Kidney (tissue), 14 donors: ENCODE measurements around the gene KIAA0930. TPM values are rescaled to one million over a fixed set of nuclear protein-coding genes. Genes with fewer than 3 reads are reported as not detected.
A peak's percentile ranks its signal among the peaks of the same experiment; 100 is the strongest.

Source experiments
- DNase-seq, 5 donors: peaks; one replicate each; pipeline ENCODE4 v3.0.0-alpha.2; 2013 to 2020
- FAIRE-seq: peaks from 2 replicates; lab custom pipeline; 2012; peaks lifted over from hg19 to GRCh38; lab: Jason Lieb, UNC
- H3K27ac ChIP-seq, 2 donors: one replicate each; pipeline ENCODE4 v1.7.0; 2013; ENCODE audit warnings: low read depth in 2 of 2, low read length in 2 of 2, inconsistent platforms in 1 of 2
- H3K27me3 ChIP-seq: one replicate; pipeline ENCODE4 v1.7.1; 2013; ENCODE audit warnings: low read length, inconsistent platforms; ENCODE audit not compliant: control insufficient read depth, insufficient read depth
- H3K36me3 ChIP-seq, 3 donors: one replicate each; pipeline versions ENCODE4 v1.7.0 to v1.7.1; 2013; ENCODE audit warnings: low read length in 3 of 3, control low read depth in 1 of 3, inconsistent platforms in 1 of 3; ENCODE audit not compliant: insufficient read depth in 3 of 3, control insufficient read depth in 2 of 3
- H3K4me1 ChIP-seq, 3 donors: one replicate each; pipeline versions ENCODE4 v1.7.0 to v1.7.1; 2013; ENCODE audit warnings: low read length in 3 of 3, inconsistent platforms in 1 of 3, low read depth in 1 of 3; ENCODE audit not compliant: control insufficient read depth in 2 of 3, insufficient read depth in 2 of 3
- H3K4me3 ChIP-seq, 3 donors: one replicate each; pipeline versions ENCODE4 v1.7.0 to v1.8.1; 2013; ENCODE audit warnings: low read length in 3 of 3, control low read depth in 1 of 3, inconsistent platforms in 1 of 3
- H3K9ac ChIP-seq, 3 donors: one replicate each; pipeline versions ENCODE4 v1.7.0 to v1.7.1; 2013; ENCODE audit warnings: low read length in 3 of 3, control low read depth in 1 of 3, inconsistent platforms in 1 of 3
- H3K9me3 ChIP-seq, 3 donors: one replicate each; pipeline versions ENCODE4 v1.7.0 to v1.7.1; 2013; ENCODE audit warnings: low read length in 3 of 3, control low read depth in 1 of 3, inconsistent platforms in 1 of 3; ENCODE audit not compliant: control insufficient read depth in 2 of 3, insufficient read depth in 1 of 3
- CTCF ChIP-seq: IDR thresholded peaks from 3 replicates; pipeline ENCODE4 v1.5.1; 2012; ENCODE audit warnings: mild to moderate bottlenecking, moderate library complexity, borderline replicate concordance; ENCODE audit not compliant: insufficient read depth; ENCODE audit errors: extremely low read depth
- intact Hi-C: fragments of 100-400 bp; cut with DNase I; formaldehyde crosslinking; loops from one replicate; pipeline ENCODE4 v1.11.1; 2022
- polyA plus RNA-seq: library from polyadenylated mRNA; stranded (reverse); fragments of 350-450 nt; fragmentation: Illumina TruSeq; extraction: RNeasy Lipid Tissue Mini Kit (QIAGEN cat#74804); gene quantifications from one replicate; pipeline ENCODE4 v1.2.3, GENCODE V29; 2014; ENCODE audit warnings: low read depth, low replicate concordance; ENCODE audit not compliant: insufficient read depth
- total RNA-seq: library from RNA; stranded (reverse); fragmentation: NEBNext Ultra II Directional; extraction: Animal tissue kit (Norgen Biotek cat#: 25700); gene quantifications from one replicate; pipeline ENCODE4 v1.2.1, GENCODE V29; 2021
- donor health status: control.
- donor health status: control.
- donor health status: control.
- donor health status: control.
- donor health status: control.
- donor health status: DM: yes; HTN: yes; CAD: no.
- donor health status: Normal renal cell carcinoma (clear cell type).

The KIAA0930 gene
- total and polyA plus RNA-seq, 2 donors from 2014 or later, result 26.4 to 55.4 TPM

GRCh38 chr22:45159652-45160462 lies 80.8 kb downstream of the KIAA0930 start:
- H3K9me3 ChIP-seq, result no peaks in the 10 kb centered on the region
- H3K36me3 ChIP-seq, result no peaks in the 10 kb centered on the region
- intact Hi-C loops, result no loop called here
- H3K4me3 ChIP-seq, result no peak overlapping the region
- peak overlapping the region; percentile 32 to 62 for H3K27ac ChIP-seq
- no peak overlapping the region for H3K9ac ChIP-seq
- no peaks in the 10 kb centered on the region for H3K27me3 ChIP-seq
- FAIRE-seq (no peak), DNase-seq (peak in 1 of 5 donors; percentile 30)
- peaks cover 0 to 20% (median 12%) of the 10 kb centered on the region in 3 donors for H3K4me1 ChIP-seq
- no peak for TF ChIP-seq CTCF

GRCh38 chr22:45157907-45158306 lies 82.8 kb downstream of the KIAA0930 start:
- TF ChIP-seq CTCF, result no peak
- Histone ChIP-seq H3K9ac (no peak overlapping the region), H3K36me3 (no peaks in the 10 kb centered on the region), H3K9me3 (no peaks in the 10 kb centered on the region), H3K27ac (no peak overlapping the region), H3K4me1 (peaks cover 0 to 19% (median 8%) of the 10 kb centered on the region in 3 donors), H3K27me3 (no peaks in the 10 kb centered on the region), H3K4me3 (no peak overlapping the region)
- intact Hi-C loops, result no loop called here
- FAIRE-seq (no peak), DNase-seq (no peak)

GRCh38 chr22:45155050-45155840 lies 85.4 kb downstream of the KIAA0930 start:
- H3K36me3 ChIP-seq, result no peaks in the 10 kb centered on the region
- no peak for TF ChIP-seq CTCF
- no peak overlapping the region for H3K9ac ChIP-seq
- no peaks in the 10 kb centered on the region for H3K9me3 ChIP-seq
- no peak for FAIRE-seq
- DNase-seq, result no peak
- no peak overlapping the region for H3K4me3 ChIP-seq
- peaks cover 0 to 14% (median 8%) of the 10 kb centered on the region in 3 donors for H3K4me1 ChIP-seq
- H3K27me3 ChIP-seq, result no peaks in the 10 kb centered on the region
- intact Hi-C loops, result no loop called here
- H3K27ac ChIP-seq, result no peak overlapping the region
